GM12891 (cell line): Measurements from ENCODE around the gene RBM34.

ENCODE experiments used
- POLR2A ChIP-seq: IDR thresholded peaks from 2 replicates; pipeline ENCODE4 v1.6.1; 2011; ENCODE audit warnings: low read depth, low read length, control low read depth
- POLR2AphosphoS5 ChIP-seq: IDR thresholded peaks from 2 replicates; pipeline ENCODE4 v1.6.1; 2011; ENCODE audit warnings: low read depth, low read length, control low read depth
- SPI1 ChIP-seq: IDR thresholded peaks from 2 replicates; pipeline ENCODE4 v1.6.1; 2011; ENCODE audit warnings: low read depth, low read length, control low read depth

- TF ChIP-seq POLR2A (no peak; the same call in 1 of the 2 replicates), SPI1 (no peak), POLR2AphosphoS5 (peak; percentile 58; the same call in 1 of the 2 replicates)
Observed at GRCh38 chr1:235108876-235109275, 52.2 kb downstream of the RBM34 start.
